ENCODE data around the gene KCTD12. TPM values are rescaled to one million over a fixed set of nuclear protein-coding genes. Genes with fewer than 3 reads are reported as not detected.

Gene KCTD12
- polyA plus RNA-seq, 1 experiment: 1.5 TPM

- ChIA-PET POLR2A (no interaction called here), CTCF (interaction anchor here (1.2 to 1.8 kb wide), 5 partner anchors 11 to 1011 kb away, joined by 4 to 8 read pairs (median 5); no protein-coding TSS in a partner anchor)
- H3K4me3 ChIP-seq (ENCODE audit: low read depth, low read length): peak overlapping the region; percentile 54
- peaks cover 3% of the 10 kb centered on the region; the same call in 1 of the 2 replicates for H3K27me3 ChIP-seq (ENCODE audit: control insufficient read depth, insufficient read depth, low read length)
- no peak for TF ChIP-seq CTCF (IDR thresholded peaks at IDR 0.05; ENCODE audit: insufficient read depth, low read depth, low read length)
- DNase-seq (ENCODE audit: low read depth): no peak
- H3K36me3 ChIP-seq (ENCODE audit: control insufficient read depth, insufficient read depth, low read length): no peaks in the 10 kb centered on the region
Measured at GRCh38 chr13:76887076-76887563, 915 bp upstream of the KCTD12 start.

- TF ChIP-seq CTCF (IDR thresholded peaks at IDR 0.05; ENCODE audit: insufficient read depth, low read depth, low read length): no peak
- Histone ChIP-seq H3K36me3 (ENCODE audit: control insufficient read depth, insufficient read depth, low read length) (no peaks in the 10 kb centered on the region), H3K27me3 (ENCODE audit: control insufficient read depth, insufficient read depth, low read length) (peaks cover 3% of the 10 kb centered on the region; the same call in 1 of the 2 replicates), H3K4me3 (ENCODE audit: low read depth, low read length) (peak overlapping the region; percentile 54)
- ChIA-PET POLR2A (interaction anchor here (0.6 kb wide), 1 partner anchor 737 kb away, joined by 3 read pairs; no protein-coding TSS in a partner anchor), CTCF (interaction anchor here (1.0 to 3.4 kb wide), 13 partner anchors 9 to 222 kb away, joined by 3 to 47 read pairs (median 6); no protein-coding TSS in a partner anchor)
- DNase-seq (ENCODE audit: low read depth): no peak
Measured at GRCh38 chr13:76886005-76886291, 257 bp downstream of the KCTD12 start.

GRCh38 chr13:76885203-76886004, 801 bp downstream of the KCTD12 start:
- Histone ChIP-seq H3K27me3 (ENCODE audit: control insufficient read depth, insufficient read depth, low read length) (peaks cover 3% of the 10 kb centered on the region; the same call in 1 of the 2 replicates), H3K36me3 (ENCODE audit: control insufficient read depth, insufficient read depth, low read length) (no peaks in the 10 kb centered on the region), H3K4me3 (ENCODE audit: low read depth, low read length) (peak overlapping the region; percentile 54)
- CTCF ChIA-PET: interaction anchor here (0.8 to 3.4 kb wide), 22 partner anchors 10 to 222 kb away, joined by 3 to 47 read pairs (median 4); no protein-coding TSS in a partner anchor
- POLR2A ChIA-PET: interaction anchor here (0.5 to 0.6 kb wide), 3 partner anchors 737 to 948 kb away, joined by 3 to 11 read pairs (median 3); no protein-coding TSS in a partner anchor
- no peak for DNase-seq (ENCODE audit: low read depth)
- peak; percentile 43 for TF ChIP-seq CTCF (IDR thresholded peaks at IDR 0.05; ENCODE audit: insufficient read depth, low read depth, low read length)

- peak overlapping the region; percentile 54 for H3K4me3 ChIP-seq (ENCODE audit: low read depth, low read length)
- TF ChIP-seq CTCF (IDR thresholded peaks at IDR 0.05; ENCODE audit: insufficient read depth, low read depth, low read length): no peak
- DNase-seq (ENCODE audit: low read depth): no peak
- ChIA-PET POLR2A (interaction anchor here (0.5 kb wide), 1 partner anchor 948 kb away, joined by 3 read pairs; no protein-coding TSS in a partner anchor), CTCF (interaction anchor here (0.8 to 3.4 kb wide), 21 partner anchors 10 to 221 kb away, joined by 3 to 47 read pairs (median 4); no protein-coding TSS in a partner anchor)
- no peaks in the 10 kb centered on the region for H3K36me3 ChIP-seq (ENCODE audit: control insufficient read depth, insufficient read depth, low read length)
- H3K27me3 ChIP-seq (ENCODE audit: control insufficient read depth, insufficient read depth, low read length): peaks cover 3% of the 10 kb centered on the region; the same call in 1 of the 2 replicates
Measured at GRCh38 chr13:76884907-76885202, 1.4 kb downstream of the KCTD12 start.

GRCh38 chr13:76884186-76884906, 1.9 kb downstream of the KCTD12 start:
- ChIA-PET CTCF (interaction anchor here (0.8 to 3.4 kb wide), 17 partner anchors 10 to 221 kb away, joined by 3 to 47 read pairs (median 4); no protein-coding TSS in a partner anchor), POLR2A (no interaction called here)
- no peak for DNase-seq (ENCODE audit: low read depth)
- Histone ChIP-seq H3K4me3 (ENCODE audit: low read depth, low read length) (peak overlapping the region; percentile 54), H3K36me3 (ENCODE audit: control insufficient read depth, insufficient read depth, low read length) (no peaks in the 10 kb centered on the region), H3K27me3 (ENCODE audit: control insufficient read depth, insufficient read depth, low read length) (peaks cover 3% of the 10 kb centered on the region; the same call in 1 of the 2 replicates)
- peak; percentile 39; the same call in 1 of the 2 replicates for TF ChIP-seq CTCF (IDR thresholded peaks at IDR 0.05; ENCODE audit: insufficient read depth, low read depth, low read length)

Measured in BJ (cell line).